GM18867 (cell line): Measurements from ENCODE around the gene LRR1.
"Not testable (repeated sequence)": the region's sequence is repeated elsewhere in the genome, so short reads cannot be mapped to it uniquely, and the experiment has no call there.

Source experiments
- ATAC-seq: cut with Tn5 transposase; IDR thresholded peaks from one replicate; pipeline ENCODE4 v1.9.1; 2021; ENCODE audit warnings: mild to moderate bottlenecking, moderate library complexity; ENCODE audit not compliant: unreplicated experiment

Gene LRR1

GRCh38 chr14:49585803-49586672 lies 12.7 kb upstream of the LRR1 start, which contains the start of gene RPS29:
Gene RPS29, minus strand, starts transcription at chr14:49586380. Its CDS starts 34 bp downstream, at chr14:49586346.
- ATAC-seq: peak; percentile 87

DNA sequence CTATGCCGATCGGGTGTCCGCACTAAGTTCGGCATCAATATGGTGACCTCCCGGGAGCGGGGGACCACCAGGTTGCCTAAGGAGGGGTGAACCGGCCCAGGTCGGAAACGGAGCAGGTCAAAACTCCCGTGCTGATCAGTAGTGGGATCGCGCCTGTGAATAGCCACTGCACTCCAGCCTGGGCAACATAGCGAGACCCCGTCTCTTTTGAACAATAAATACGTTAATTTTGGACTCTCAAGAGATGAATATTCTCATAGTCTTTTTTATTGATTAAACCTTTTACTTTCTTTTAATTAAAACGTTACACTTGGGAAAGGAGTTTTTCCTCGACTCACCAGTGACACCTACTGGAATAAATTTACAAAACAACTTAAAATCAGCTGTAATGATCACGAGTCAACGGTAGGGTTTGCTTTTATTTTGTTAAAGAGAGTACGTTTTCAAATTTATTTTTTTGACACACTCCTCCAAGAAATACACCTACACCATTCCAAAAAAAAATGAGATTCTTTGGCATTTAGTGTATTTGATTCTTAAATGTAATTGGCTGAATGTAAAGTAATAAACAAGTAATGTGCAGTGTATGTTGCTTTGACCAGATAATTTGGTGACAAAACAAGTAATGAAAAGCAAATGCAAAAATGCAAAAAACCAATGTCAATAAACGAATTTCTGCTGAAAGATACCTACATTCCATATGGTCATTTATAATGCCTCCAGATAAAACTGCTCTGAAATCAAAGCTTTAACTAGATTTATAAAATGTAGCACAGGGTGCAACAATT lies 11.9 kb upstream of the LRR1 start:
- peak; percentile 36 for ATAC-seq

DNA sequence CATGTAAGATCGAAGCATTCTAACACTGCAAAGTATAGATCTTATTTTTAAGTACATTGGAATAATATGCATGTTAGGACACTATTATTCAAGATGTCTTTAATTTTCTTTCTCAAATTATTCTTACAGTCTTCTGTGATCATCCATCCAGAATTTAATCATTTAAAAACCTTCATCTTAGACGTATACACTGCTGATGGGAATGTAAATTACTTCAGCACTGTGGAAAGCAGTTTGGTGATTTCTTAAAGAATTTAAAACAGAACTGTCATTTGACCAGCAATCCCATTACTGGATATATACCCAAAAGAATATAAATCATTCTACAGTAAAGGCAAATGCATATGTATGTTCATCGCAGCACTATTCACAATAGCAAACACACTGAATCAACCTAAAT lies 9.4 kb upstream of the LRR1 start:
- ATAC-seq: no peak

DNA sequence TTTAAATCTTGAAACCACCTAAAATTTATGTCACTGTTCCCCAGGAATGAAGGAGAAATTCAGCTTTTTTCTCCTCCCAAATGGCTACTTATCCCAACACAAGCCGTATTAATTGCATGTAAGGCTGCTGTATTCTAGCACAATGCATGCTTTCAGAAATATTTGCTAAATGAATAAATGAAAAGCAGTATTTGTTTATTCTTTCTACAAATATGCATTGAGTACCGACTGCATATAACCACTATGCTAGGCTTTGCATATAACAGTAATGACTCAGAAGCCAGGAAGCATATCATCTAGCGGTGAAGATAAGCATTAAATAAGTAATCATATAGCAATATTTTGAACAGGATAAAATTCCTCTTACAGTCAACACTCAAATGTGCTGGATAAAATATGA lies 5.7 kb upstream of the LRR1 start:
- no peak for ATAC-seq

DNA sequence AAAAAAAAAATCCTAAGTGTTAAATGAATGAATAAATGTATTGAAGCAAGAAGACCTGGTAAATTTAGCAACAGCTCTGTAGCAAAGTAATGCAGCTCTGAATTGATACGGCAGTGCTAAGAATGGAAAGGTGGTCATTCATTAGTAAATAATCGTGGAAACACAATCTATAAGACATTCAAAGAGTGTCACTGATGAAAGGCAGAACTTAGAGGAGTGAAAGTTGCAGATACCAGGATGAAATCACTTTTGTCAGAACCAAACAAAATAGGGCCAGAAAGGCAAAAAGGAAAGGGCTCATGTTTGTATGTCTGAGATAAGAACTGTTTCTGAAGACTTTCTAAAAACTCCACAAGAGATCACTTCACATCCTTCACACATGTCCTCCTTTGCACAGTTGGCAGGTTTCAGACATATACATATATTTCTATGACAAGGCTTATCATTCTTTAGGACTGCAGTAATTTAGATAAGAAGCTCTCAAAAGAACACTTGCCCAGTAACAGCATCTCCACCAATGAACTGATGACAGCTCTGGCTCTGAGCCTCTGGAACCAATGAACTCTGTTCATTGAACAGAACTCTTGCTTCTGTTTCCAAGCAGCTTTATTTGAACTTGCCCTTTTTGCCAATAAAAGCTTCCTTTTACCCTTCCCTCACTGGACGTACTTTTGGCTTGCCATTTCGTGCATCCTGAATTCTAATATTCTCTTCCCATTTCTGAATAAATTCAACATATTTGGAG lies 4.2 kb upstream of the LRR1 start:
- no peak for ATAC-seq

GRCh38 chr14:49598189-49598484 lies 603 bp upstream of the LRR1 start:
- ATAC-seq: peak; percentile 1

GRCh38 chr14:49607583-49607982 lies 8.8 kb downstream of the LRR1 start:
- ATAC-seq: no peak

DNA sequence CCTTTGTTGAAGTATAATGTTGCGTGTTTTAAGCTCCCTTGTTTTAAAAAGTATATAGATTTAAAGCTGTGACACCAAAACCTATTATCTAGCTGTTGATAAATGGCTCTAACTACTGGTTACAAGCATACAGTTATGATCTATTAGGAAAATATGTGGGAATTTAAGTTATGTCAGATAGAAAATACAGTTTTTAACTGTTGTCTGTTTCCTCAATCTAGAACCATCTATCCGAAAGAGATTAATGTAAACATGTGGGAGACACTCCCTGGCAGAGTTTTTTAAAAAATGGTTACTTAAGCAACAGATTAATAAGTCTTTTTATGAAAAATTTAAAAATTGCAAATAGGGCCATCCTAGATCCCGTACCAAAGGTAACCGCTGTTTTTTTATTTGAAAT lies 13.5 kb downstream of the LRR1 start:
- no peak for ATAC-seq

GRCh38 chr14:49612671-49613070 lies 13.9 kb downstream of the LRR1 start:
- ATAC-seq: no peak

DNA sequence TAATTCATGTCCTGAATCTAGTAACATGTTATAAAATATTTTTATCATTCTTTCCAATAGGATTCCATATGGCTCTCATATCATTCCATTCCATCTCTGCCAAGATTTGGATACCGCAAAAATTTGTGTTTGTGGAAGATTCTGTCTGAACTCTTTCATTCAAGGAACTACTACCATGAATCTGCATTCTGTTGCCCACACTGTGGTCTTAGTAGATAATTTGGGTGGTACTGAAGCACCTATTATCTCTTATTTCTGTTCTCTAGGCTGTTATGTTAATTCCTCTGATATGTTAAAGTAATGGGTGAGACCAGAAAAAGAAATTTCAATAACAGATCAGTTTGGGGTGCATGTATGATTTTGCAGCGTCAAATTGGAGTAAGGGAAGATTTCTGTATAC lies 15.5 kb downstream of the LRR1 start:
- no peak for ATAC-seq

GRCh38 chr14:49615776-49616175 lies 17.0 kb downstream of the LRR1 start:
- no peak for ATAC-seq

- ATAC-seq: no peak
These were observed 19.2 kb downstream of the LRR1 start for GRCh38 chr14:49617852-49618519.

- ATAC-seq: not testable (repeated sequence)
These were observed 20.5 kb downstream of the LRR1 start for GRCh38 chr14:49619273-49619672.

- ATAC-seq: no peak
These were observed 21.0 kb downstream of the LRR1 start for GRCh38 chr14:49619730-49620129.

DNA sequence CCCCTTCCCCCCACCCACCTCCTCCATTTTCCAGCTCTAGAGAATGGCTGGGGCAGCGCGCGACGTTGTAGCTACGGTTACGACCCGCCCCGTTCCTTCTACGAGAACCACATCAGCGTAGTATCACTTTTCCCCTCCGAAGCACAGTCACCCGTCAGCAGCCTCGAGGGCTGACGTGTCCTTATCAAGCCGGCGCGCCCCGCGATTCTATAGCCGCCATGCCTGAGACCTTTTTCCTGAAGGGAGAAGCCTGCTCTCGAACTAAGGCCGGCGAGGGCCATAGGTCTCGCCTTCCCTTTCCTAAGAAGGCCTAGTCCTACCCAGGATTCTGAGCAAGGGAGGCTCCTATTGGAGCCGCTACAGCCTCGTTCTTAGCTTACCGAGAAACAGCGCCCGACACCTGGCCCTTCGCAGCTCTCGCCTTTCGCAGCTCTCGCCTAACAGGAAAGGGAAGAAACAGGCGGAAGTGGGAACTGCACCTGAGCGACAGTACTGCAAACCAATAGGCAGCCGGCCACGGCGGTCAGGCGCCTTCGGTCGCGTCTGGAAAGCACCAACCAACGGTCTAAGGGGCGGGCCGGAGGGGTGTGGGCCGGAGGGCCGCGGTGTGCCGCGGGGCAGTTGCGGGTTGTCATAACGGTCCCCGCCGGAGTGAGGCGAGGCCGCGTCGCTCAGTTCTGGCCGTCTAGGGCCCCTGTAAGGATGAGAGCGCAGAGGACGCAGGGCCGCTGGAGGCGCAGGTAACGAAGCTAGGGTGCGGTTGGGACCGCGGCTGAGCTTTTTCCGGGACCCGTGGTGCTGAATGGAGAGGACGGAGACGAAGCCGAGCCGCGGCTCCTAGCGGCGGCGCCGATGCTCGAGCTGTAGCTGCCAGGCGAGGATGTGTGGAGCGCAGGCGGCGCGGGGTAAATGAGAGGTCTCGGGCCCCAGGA lies 21.7 kb downstream of the LRR1 start, which contains the start of the genes MGAT2 and RPL36AL:
TSS of gene MGAT2 (plus strand) at position 618 of the 932 bp plus-strand sequence. CDS start 470 bp downstream, outside the sequence.
TSS of gene RPL36AL (minus strand) at position 445 of the 932 bp plus-strand sequence. CDS start 1,522 bp downstream, outside the sequence.
- peak; percentile 94 for ATAC-seq

DNA sequence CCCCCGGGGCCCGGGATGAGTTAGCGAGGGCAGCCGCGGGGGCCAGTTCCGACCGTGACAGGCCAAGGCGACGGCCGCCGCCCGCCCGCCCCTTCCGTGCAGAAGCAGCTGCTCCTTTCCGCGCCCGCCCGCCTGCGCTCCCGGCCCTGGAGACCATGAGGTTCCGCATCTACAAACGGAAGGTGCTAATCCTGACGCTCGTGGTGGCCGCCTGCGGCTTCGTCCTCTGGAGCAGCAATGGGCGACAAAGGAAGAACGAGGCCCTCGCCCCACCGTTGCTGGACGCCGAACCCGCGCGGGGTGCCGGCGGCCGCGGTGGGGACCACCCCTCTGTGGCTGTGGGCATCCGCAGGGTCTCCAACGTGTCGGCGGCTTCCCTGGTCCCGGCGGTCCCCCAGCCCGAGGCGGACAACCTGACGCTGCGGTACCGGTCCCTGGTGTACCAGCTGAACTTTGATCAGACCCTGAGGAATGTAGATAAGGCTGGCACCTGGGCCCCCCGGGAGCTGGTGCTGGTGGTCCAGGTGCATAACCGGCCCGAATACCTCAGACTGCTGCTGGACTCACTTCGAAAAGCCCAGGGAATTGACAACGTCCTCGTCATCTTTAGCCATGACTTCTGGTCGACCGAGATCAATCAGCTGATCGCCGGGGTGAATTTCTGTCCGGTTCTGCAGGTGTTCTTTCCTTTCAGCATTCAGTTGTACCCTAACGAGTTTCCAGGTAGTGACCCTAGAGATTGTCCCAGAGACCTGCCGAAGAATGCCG lies 22.6 kb downstream of the LRR1 start:
- peak; percentile 24 for ATAC-seq

DNA sequence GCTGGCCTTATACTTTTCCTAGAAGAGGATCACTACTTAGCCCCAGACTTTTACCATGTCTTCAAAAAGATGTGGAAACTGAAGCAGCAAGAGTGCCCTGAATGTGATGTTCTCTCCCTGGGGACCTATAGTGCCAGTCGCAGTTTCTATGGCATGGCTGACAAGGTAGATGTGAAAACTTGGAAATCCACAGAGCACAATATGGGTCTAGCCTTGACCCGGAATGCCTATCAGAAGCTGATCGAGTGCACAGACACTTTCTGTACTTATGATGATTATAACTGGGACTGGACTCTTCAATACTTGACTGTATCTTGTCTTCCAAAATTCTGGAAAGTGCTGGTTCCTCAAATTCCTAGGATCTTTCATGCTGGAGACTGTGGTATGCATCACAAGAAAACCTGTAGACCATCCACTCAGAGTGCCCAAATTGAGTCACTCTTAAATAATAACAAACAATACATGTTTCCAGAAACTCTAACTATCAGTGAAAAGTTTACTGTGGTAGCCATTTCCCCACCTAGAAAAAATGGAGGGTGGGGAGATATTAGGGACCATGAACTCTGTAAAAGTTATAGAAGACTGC lies 23.4 kb downstream of the LRR1 start:
- ATAC-seq: no peak

DNA sequence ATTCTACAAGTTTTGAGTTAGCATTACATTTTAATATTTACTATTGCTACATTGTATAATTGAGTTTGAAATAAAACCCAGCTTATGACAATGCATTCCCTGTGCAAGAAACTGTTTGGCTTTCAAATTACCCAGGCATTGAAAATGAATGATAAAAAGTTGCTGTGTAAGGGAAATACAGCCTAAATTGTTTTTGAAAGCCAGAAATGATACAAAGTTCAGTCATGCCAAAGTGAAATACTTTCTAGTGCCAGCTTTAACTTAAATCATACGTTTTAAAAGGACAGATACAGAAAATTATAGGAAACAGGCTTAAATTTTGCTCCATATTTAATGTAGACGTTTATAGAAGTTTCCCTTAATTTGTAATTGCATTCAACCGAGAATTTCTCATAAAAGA lies 24.6 kb downstream of the LRR1 start:
- ATAC-seq: no peak
